KBM-7 (cell line): ENCODE results near the gene PLSCR3.

ENCODE experiments used
- DNase-seq: peaks from one replicate; pipeline ENCODE4 v3.0.0-alpha.2; 2015
- in situ Hi-C: fragments of 300-500 bp; cut with MboI; formaldehyde crosslinking; loops from 2 replicates; pipeline ENCODE4 v1.14.3; 2020; ENCODE audit warnings: low sequenced_read_pairs, low pct_unique_long_range_greater_than_20kb, mixed read lengths

The PLSCR3 gene

DNA sequence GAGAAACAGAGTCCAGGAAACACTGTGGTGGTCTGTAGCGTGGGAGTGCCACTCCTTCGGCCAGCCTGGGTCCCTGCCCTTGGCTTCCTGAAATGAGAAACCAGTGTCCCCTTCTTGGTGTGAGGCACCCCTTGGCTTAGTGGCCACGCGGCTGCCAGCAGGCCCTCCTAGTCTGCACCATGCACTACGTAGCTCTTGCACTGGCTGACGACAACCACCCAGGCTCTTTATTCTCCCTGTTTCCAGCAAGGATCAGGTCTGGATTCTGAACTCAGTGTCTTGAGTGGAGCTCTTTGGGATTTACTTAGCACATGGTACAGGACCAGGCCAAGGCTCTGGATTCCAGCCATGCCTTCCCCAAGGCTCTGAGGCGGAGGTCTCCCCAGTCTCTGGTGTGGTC lies 33.2 kb upstream of the PLSCR3 start:
- in situ Hi-C loops, result no loop called here
- DNase-seq, result no peak

DNA sequence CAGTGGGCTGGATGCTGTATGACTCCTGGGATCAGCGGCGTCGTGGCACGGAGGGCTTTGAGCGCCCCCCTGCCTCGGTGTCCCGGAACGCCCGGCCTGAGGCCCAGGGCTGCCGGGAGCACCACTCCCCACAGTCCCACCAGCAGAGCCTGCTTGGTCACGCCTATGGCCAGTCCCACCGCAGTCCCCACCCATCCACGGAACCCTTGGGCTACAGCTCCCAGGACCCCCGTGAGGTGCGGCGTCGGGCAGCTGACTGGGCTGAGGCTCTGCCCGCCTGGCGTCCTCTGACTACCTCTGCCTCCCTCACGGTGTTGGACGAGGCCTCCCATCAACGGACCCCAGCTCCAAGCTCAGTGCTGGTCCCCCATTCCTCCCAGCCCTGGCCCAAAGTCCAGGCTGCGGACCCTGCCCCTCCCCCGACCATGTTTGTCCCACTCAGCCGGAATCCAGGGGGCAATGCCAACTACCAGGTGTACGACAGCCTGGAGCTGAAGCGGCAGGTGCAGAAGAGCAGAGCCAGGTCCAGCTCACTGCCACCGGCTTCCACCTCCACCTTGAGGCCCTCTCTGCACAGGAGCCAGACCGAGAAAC lies 32.7 kb upstream of the PLSCR3 start:
- in situ Hi-C loops, result no loop called here
- DNase-seq, result no peak

- in situ Hi-C loops, result no loop called here
- DNase-seq, result no peak
Observed at GRCh38 chr17:7426203-7426863, 32.0 kb upstream of the PLSCR3 start.

- in situ Hi-C loops, result no loop called here
- DNase-seq, result no peak
Observed at GRCh38 chr17:7425756-7426155, 31.4 kb upstream of the PLSCR3 start.

DNA sequence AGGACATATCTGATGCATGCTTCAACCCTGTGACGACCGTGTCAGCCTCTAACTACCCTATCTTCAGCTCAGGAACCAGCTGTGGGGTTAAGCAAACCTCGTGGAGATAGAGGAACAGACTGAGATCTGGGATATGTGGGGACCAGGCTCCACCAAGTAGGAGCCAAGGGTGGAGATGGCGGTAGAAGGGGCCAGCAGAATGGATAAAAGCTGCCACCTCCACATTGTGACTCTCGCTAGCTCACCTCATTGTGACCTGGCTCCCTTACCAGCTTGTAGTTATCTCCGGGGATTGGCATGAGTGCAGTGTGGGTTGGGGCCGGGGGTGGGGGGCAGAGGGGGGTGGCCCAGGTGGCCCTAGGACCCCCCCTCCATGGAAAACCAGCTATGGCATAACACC lies 31.0 kb upstream of the PLSCR3 start, which contains the start of gene SPEM2:
SPEM2 (plus strand) TSS at position 301 of the 400 bp plus-strand sequence; CDS start at position 374, 73 bp downstream.
- no peak for DNase-seq
- in situ Hi-C loops, result no loop called here

DNA sequence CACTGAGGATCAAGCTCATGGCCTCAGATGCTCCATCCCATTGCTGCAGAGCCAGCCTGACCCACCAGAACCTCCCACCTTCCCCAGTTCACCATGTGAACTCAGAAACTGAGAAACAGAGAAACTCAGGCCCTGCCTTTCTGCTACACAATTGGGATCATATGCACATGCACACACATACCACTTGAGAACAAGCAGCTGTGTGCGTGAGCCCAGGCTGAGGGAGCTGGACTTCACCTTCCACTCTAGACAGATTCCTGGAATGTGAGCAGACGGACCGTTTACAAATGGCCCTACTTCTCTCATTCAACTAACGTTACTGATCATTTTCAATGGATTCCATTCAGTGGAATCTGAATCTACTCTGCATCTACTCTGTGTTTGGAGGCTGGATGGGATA lies 29.4 kb upstream of the PLSCR3 start:
- in situ Hi-C loops, result no loop called here
- no peak for DNase-seq

DNA sequence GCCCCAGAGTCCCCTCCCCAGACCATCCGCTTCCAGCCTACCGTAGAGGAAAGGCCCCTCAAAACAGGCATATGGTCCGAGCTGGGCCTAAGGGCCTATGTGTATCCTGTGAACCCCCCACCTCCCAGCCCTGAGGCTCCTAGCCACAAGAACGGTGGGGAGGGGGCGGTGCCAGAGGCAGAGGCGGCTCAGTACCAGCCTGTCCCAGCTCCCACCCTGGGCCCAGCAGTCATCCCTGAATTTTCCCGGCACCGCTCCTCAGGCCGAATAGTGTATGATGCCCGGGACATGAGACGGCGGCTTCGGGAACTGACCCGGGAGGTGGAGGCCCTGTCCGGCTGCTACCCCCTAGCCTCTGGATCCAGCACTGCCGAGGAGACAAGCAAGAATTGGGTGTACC lies 26.9 kb upstream of the PLSCR3 start:
- no peak for DNase-seq
- in situ Hi-C loops, result no loop called here

- in situ Hi-C loops, result no loop called here
- no peak for DNase-seq
Observed at GRCh38 chr17:7419819-7420610, 25.7 kb upstream of the PLSCR3 start, which contains the start of gene SPEM1. SPEM1 (plus strand) TSS chr17:7420324; CDS start chr17:7420385, 61 bp downstream.

- in situ Hi-C loops, result no loop called here
- no peak for DNase-seq
Observed at GRCh38 chr17:7418472-7419152, 24.3 kb upstream of the PLSCR3 start.

DNA sequence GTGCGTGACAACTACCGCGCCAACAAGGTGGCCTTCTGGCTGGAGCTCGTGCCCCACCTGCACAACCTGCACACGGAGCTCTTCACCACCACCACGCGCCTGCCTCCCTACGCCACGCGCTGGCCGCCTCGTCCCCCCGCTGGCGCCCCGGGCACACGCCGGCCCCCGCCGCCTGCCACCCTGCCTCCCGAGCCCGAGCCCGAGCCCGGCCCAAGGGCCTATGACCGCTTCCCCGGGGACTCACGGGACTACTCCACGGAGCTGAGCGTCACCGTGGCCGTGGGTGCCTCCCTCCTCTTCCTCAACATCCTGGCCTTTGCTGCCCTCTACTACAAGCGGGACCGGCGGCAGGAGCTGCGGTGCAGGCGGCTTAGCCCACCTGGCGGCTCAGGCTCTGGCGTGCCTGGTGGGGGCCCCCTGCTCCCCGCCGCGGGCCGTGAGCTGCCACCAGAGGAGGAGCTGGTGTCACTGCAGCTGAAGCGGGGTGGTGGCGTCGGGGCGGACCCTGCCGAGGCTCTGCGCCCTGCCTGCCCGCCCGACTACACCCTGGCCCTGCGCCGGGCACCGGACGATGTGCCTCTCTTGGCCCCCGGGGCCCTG lies 22.8 kb upstream of the PLSCR3 start:
- in situ Hi-C loops, result no loop called here

DNA sequence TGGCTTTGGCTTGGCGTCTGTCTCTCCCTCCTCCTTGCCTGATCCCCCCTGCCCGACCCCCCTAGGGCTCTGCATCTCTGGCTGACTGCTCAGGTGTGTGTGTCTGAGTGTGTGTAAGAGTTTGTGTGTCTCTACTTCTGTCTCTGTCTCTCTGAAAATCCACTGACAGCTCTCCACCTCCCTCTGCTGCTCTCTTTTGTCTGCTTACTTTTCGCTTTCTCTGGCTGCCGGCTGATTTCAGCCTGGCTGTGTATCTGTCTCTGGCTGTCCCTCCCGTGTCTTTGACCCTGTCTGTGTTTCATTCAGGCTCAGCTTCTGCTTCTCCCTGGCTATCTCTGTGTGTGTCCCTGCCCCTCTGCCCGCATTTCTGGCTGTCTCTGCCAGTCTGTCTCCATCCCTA lies 22.0 kb upstream of the PLSCR3 start:
- DNase-seq, result no peak
- in situ Hi-C loops, result no loop called here

More for the DNA sequence above, 22.8 kb upstream of the PLSCR3 start:
- no peak for DNase-seq

DNA sequence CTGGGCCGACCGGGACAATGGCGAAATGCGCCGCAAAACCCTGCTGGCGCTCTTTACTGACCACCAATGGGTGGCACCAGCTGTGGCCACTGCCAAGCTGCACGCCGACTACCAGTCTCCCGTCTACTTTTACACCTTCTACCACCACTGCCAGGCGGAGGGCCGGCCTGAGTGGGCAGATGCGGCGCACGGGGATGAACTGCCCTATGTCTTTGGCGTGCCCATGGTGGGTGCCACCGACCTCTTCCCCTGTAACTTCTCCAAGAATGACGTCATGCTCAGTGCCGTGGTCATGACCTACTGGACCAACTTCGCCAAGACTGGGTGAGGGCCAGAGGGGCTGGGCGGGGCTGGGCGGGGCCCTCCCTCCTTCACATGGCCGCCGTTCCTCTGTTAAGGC lies 21.5 kb upstream of the PLSCR3 start:
- no peak for DNase-seq

GRCh38 chr17:7414837-7415236 lies 20.5 kb upstream of the PLSCR3 start:
- in situ Hi-C loops, result no loop called here
- no peak for DNase-seq

More for the DNA sequence above, 21.5 kb upstream of the PLSCR3 start:
- in situ Hi-C loops, result no loop called here

- in situ Hi-C loops, result no loop called here
- DNase-seq, result no peak
Observed at GRCh38 chr17:7413346-7413985, 19.1 kb upstream of the PLSCR3 start.

DNA sequence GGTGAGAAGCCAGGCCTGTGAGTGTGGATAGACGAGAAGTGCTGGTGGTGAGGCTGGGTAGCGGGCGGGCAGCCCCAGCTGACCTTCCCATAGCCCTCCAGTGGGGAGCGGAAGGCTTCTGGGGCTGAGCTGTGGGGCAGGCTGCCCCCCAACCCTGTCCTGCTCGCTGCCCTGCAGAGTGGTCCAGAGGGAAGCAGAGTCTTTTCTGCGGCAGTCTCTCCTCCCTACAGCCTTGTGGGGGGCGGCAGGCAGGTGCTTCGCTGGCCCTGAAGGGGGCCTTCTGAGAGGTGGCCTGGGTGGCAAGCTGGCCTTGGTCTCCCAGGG lies 17.1 kb upstream of the PLSCR3 start:
- no peak for DNase-seq
- in situ Hi-C loops, result no loop called here

GRCh38 chr17:7410634-7411426 lies 16.5 kb upstream of the PLSCR3 start:
- no peak for DNase-seq
- in situ Hi-C loops, result no loop called here

GRCh38 chr17:7409716-7410115 lies 15.4 kb upstream of the PLSCR3 start:
- no peak for DNase-seq
- in situ Hi-C loops, result no loop called here

GRCh38 chr17:7408863-7409262 lies 14.5 kb upstream of the PLSCR3 start:
- no peak for DNase-seq
- in situ Hi-C loops, result no loop called here
